SU-DHL-6 (cell line): ENCODE results near the gene FRY.
A peak's percentile ranks its signal among the peaks of the same experiment; 100 is the strongest.

Experiments
- H2AFZ ChIP-seq: fragments of 200-600 bp; sonication (generic); 2 replicates; pipeline ENCODE4 v1.6.1; 2014; ENCODE audit warnings: low read depth, mild to moderate bottlenecking, moderate library complexity, mixed read lengths, antibody characterized with exemption, low read length; ENCODE audit not compliant: severe bottlenecking
- H3F3A ChIP-seq: fragments of 200-600 bp; shearing (Covaris generic); 2 replicates; pipeline ENCODE4 v1.6.0; 2016; ENCODE audit warnings: antibody characterized with exemption, mild to moderate bottlenecking; ENCODE audit not compliant: insufficient read depth
- H3K27ac ChIP-seq: fragments of 200-600 bp; sonication (generic); 2 replicates; pipeline ENCODE4 v1.5.1; 2016; ENCODE audit warnings: low read depth, mild to moderate bottlenecking, low read length, moderate library complexity, mixed read lengths
- H3K27me3 ChIP-seq: fragments of 200-600 bp; sonication (generic), shearing (Covaris generic); 2 replicates; pipeline ENCODE4 v1.6.0; 2014; ENCODE audit warnings: mild to moderate bottlenecking, low read length
- H3K36me3 ChIP-seq: fragments of 200-600 bp; sonication (generic); 2 replicates; pipeline ENCODE4 v1.6.1; 2014; ENCODE audit warnings: mild to moderate bottlenecking, low read length, mixed read lengths
- H3K4me2 ChIP-seq: fragments of 300-600, 200-600 bp; shearing (Covaris generic), sonication (generic); 2 replicates; pipeline ENCODE4 v1.6.0; 2014; ENCODE audit warnings: low read length, low read depth, mild to moderate bottlenecking; ENCODE audit not compliant: poor library complexity, severe bottlenecking
- H3K4me3 ChIP-seq: fragments of 200-600 bp; sonication (generic); 2 replicates; pipeline ENCODE4 v1.5.1; 2014; ENCODE audit warnings: antibody characterized with exemption, low read length, mild to moderate bottlenecking, mixed read lengths; ENCODE audit not compliant: insufficient read depth, poor library complexity, severe bottlenecking
- H3K79me2 ChIP-seq: fragments of 200-600 bp; sonication (generic); 2 replicates; pipeline ENCODE4 v1.6.1; 2014; ENCODE audit warnings: mild to moderate bottlenecking, low read length, moderate library complexity; ENCODE audit not compliant: insufficient read depth
- H3K9ac ChIP-seq: fragments of 200-600 bp; sonication (generic); 2 replicates; pipeline ENCODE4 v1.7.0; 2014; ENCODE audit warnings: mild to moderate bottlenecking, low read length
- H3K9me2 ChIP-seq: fragments of 200-600 bp; sonication (generic); replicated peaks from 2 replicates; pipeline ENCODE4 v1.6.1; 2014; ENCODE audit warnings: low read length; ENCODE audit not compliant: insufficient read depth
- H3K9me3 ChIP-seq: fragments of 200-600 bp; sonication (generic); 2 replicates; pipeline ENCODE4 v1.6.1; 2014; ENCODE audit warnings: low read length, mixed read lengths; ENCODE audit not compliant: insufficient read depth
- H4K20me1 ChIP-seq: fragments of 200-600 bp; sonication (generic); 2 replicates; pipeline ENCODE4 v1.6.1; 2014; ENCODE audit warnings: low read depth, mild to moderate bottlenecking, antibody characterized with exemption, low read length, moderate library complexity, mixed read lengths
- EZH2phosphoT487 ChIP-seq: fragments of 200-600 bp; sonication (generic), shearing (Covaris generic); conservative IDR thresholded peaks from 2 replicates; pipeline ENCODE4 v1.6.1; 2018; ENCODE audit warnings: mild to moderate bottlenecking, antibody characterized with exemption, low read length, moderate library complexity, mixed read lengths
- TF ChIP-seq, protein P1 (sequence below): fragments of 200-600 bp; sonication (generic); IDR thresholded peaks from one replicate; pipeline ENCODE4 v1.5.1; 2017; ENCODE audit warnings: antibody characterized with exemption, mild to moderate bottlenecking, low read length, moderate library complexity; ENCODE audit not compliant: insufficient read depth, poor library complexity, severe bottlenecking

Gene FRY

DNA sequence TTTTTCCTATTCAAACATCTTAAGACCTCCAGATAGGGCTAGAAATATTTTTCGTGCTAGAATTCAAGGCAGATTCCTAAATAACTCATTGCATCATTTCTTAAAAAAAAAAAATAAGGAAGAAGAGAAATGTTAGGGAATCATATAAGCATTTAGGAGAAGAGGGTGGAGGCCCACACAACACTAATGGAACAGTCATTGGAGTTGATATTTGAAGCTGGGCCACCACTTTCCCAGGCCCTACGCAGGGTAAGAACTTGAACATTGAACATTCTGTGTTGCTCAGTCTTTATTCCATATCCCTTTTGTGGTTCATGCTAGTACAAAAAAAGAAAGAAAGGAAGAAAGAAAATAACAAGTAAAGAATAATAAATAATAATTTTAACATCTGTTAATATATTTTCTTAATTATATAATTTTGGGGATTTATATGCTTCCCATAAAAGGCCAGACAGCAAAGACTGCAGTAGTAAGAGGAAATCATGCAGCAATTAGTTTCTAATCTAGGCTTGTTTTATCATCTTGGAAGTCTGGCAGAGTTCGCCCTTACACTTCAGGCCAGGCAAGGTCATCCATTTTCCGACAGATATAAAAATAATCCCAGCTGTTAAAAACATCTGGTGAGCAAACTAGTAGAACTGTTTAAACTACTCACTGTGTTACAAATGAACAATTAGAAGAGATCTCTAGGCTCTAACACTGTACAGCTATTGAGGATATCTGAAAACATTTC is 127.7 kb downstream of the FRY start:
- Histone ChIP-seq H3K79me2 (no peaks in the 10 kb centered on the region), H3F3A (no peaks in the 10 kb centered on the region; the same call in 1 of the 2 replicates), H3K9ac (no peak overlapping the region), H3K4me3 (no peak overlapping the region), H3K27ac (no peak overlapping the region), H3K4me2 (no peak overlapping the region), H3K36me3 (no peaks in the 10 kb centered on the region), H3K9me3 (no peaks in the 10 kb centered on the region), H3K27me3 (no peaks in the 10 kb centered on the region), H4K20me1 (no peaks in the 10 kb centered on the region), H3K9me2 (no peaks in the 10 kb centered on the region), H2AFZ (no peak overlapping the region)
- TF ChIP-seq, protein P1, sequence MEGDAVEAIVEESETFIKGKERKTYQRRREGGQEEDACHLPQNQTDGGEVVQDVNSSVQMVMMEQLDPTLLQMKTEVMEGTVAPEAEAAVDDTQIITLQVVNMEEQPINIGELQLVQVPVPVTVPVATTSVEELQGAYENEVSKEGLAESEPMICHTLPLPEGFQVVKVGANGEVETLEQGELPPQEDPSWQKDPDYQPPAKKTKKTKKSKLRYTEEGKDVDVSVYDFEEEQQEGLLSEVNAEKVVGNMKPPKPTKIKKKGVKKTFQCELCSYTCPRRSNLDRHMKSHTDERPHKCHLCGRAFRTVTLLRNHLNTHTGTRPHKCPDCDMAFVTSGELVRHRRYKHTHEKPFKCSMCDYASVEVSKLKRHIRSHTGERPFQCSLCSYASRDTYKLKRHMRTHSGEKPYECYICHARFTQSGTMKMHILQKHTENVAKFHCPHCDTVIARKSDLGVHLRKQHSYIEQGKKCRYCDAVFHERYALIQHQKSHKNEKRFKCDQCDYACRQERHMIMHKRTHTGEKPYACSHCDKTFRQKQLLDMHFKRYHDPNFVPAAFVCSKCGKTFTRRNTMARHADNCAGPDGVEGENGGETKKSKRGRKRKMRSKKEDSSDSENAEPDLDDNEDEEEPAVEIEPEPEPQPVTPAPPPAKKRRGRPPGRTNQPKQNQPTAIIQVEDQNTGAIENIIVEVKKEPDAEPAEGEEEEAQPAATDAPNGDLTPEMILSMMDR, result no peak
- no peak for TF ChIP-seq EZH2phosphoT487

DNA sequence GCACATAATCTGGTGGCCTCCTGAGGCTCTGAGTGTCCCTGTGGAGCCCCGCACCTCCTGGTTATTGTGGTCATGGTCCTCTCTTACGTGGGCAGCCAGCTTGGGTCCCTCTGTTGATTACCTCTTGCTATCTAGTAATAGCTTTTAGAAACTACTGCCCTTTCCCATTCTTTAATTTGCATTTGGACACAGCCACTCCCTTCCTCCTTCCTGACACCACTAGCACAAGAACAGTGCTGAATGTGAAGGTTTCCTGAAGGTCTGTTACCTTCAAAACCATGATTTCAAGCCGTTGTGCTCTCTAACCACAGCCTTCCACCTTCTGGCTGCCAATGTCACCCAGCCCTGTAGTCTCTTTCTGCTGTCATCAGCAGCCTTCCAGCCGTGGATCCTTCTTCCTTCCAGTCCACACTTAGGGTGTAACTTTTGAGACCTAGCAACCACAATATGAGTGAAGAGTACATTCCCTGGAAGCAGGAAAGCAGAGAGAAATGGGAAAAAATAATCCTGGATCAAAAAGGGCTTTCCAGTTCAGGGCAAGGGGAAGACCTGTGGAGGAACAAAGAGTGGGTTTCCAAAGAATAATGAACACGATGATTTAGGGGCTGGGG is 130.9 kb downstream of the FRY start:
- H3K36me3 ChIP-seq, result no peaks in the 10 kb centered on the region
- no peak overlapping the region for H3K4me3 ChIP-seq
- H3K27ac ChIP-seq, result no peak overlapping the region
- no peaks in the 10 kb centered on the region for H3K9me3 ChIP-seq
- H3K27me3 ChIP-seq, result no peaks in the 10 kb centered on the region
- no peaks in the 10 kb centered on the region; the same call in 1 of the 2 replicates for H3F3A ChIP-seq
- no peak overlapping the region for H2AFZ ChIP-seq
- no peak overlapping the region for H3K4me2 ChIP-seq
- no peaks in the 10 kb centered on the region for H4K20me1 ChIP-seq
- H3K79me2 ChIP-seq, result no peaks in the 10 kb centered on the region
- TF ChIP-seq EZH2phosphoT487, result no peak
- TF ChIP-seq, protein P1, result no peak
- no peak overlapping the region for H3K9ac ChIP-seq
- no peaks in the 10 kb centered on the region for H3K9me2 ChIP-seq

DNA sequence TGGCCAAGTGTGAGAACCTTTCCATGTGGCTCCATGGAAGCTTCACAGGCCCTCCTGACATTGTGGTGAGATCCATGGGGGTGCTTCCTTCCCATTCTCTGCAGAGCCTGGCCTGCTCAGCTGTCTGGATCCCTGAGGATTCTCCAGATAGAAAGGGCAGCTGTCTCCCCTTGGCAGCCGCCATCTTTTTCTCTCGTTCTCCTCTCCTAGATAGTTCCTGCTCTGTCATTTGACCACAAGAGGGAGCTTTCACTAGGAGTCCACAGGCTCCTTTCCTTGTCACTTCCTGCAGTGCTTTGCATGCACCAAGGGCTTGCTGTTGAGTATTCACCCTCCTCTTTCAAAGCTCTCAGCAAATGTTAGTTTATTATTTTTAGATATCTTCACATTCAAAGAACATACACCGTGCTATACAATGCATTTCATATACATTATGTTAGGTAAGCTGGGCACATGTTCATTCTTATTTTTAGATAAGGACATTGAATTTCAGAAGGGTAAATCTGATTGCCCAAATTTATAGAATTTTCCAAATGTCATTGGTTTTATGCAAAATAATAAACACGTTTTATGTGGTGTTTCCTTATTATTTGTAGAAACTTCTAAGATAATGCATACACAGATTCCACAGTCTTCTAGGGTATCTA is 133.2 kb downstream of the FRY start:
- Histone ChIP-seq H2AFZ (peak overlapping the region; percentile 94), H3K79me2 (no peaks in the 10 kb centered on the region), H3K4me2 (no peak overlapping the region), H3K27ac (no peak overlapping the region), H3K4me3 (no peak overlapping the region), H3K9me3 (no peaks in the 10 kb centered on the region), H3K36me3 (no peaks in the 10 kb centered on the region), H4K20me1 (no peaks in the 10 kb centered on the region), H3K27me3 (no peaks in the 10 kb centered on the region), H3K9me2 (no peaks in the 10 kb centered on the region), H3F3A (no peaks in the 10 kb centered on the region; the same call in 1 of the 2 replicates), H3K9ac (no peak overlapping the region)
- TF ChIP-seq EZH2phosphoT487, result no peak
- TF ChIP-seq, protein P1, result peak; percentile 92
